NT2/D1 (cell line): ENCODE data around the gene PSD.

Source experiments
- SUZ12 ChIP-seq: IDR thresholded peaks from 2 replicates; pipeline ENCODE4 v1.6.1; 2011; ENCODE audit not compliant: insufficient read length, insufficient read depth; ENCODE audit errors: extremely low read depth
- YY1 ChIP-seq: IDR thresholded peaks from 2 replicates; pipeline ENCODE4 v1.6.1; 2011; ENCODE audit not compliant: insufficient read length, insufficient read depth
- ZNF274 ChIP-seq: IDR thresholded peaks from 2 replicates; pipeline ENCODE4 v1.6.1; 2011; ENCODE audit warnings: mild to moderate bottlenecking, low read depth, low read length

DNA sequence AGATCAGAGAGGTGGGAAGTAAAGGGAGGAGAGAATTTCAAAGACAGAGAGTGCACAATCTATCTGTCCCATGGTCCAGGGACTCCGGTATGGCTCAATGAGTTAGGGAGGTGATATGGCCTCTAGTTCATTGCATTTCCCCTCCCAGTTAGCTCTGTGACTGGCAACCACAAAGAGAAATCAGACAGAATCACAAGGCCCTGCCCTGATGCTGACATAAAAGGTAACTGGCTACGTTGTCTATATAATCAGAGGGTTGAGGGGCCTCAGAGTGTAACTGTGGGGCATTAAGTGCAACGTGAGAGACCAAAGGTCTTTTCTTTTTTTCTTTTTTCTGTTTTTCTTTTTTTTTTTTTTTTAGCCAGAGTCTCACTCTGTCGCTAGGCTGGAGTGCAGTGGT, 40.1 kb upstream of the PSD start:
- TF ChIP-seq ZNF274 (no peak), YY1 (no peak), SUZ12 (no peak)
